ENCODE results near the gene ATAT1. TPM values are rescaled to one million over a fixed set of nuclear protein-coding genes. Genes with fewer than 3 reads are reported as not detected.
A peak's percentile ranks its signal among the peaks of the same experiment; 100 is the strongest.
"Not testable (repeated sequence)": the region's sequence is repeated elsewhere in the genome, so short reads cannot be mapped to it uniquely, and the experiment has no call there.

Gene ATAT1
- polyA plus RNA-seq, 1 donor from 2014 or later: 70.4 TPM

GRCh38 chr6:30666300-30666699 lies 39.6 kb downstream of the ATAT1 start:
- H3K9ac ChIP-seq (ENCODE audit: low read length); H3F3A ChIP-seq (ENCODE audit: insufficient read depth, low read length, poor library complexity, severe bottlenecking); H3K9me2 ChIP-seq (ENCODE audit: insufficient read depth, low read length); H2AFZ ChIP-seq (ENCODE audit: low read depth, low read length); H3K79me2 ChIP-seq (replicated peaks; ENCODE audit: insufficient read depth, low read length); H4K20me1 ChIP-seq (ENCODE audit: insufficient read depth); H3K4me3 ChIP-seq (ENCODE audit: low read length); H3K27ac ChIP-seq (ENCODE audit: low read length); H3K36me3 ChIP-seq (ENCODE audit: insufficient read depth, low read length); H3K27me3 ChIP-seq (ENCODE audit: insufficient read depth, low read depth, low read length); H3K4me2 ChIP-seq (ENCODE audit: low read length); H3K9me3 ChIP-seq (ENCODE audit: low read length): not testable (repeated sequence)

- no peaks in the 10 kb centered on the region for H3K36me3 ChIP-seq (ENCODE audit: insufficient read depth, low read length)
- no peaks in the 10 kb centered on the region for H4K20me1 ChIP-seq (ENCODE audit: insufficient read depth)
- H3K9me2 ChIP-seq (ENCODE audit: insufficient read depth, low read length): no peaks in the 10 kb centered on the region
- H2AFZ ChIP-seq (ENCODE audit: low read depth, low read length): no peak overlapping the region
- H3K9me3 ChIP-seq (ENCODE audit: low read length): no peaks in the 10 kb centered on the region
- no peak overlapping the region for H3K4me2 ChIP-seq (ENCODE audit: low read length)
- H3K27ac ChIP-seq (ENCODE audit: low read length): no peak overlapping the region
- peaks cover 8% of the 10 kb centered on the region for H3K79me2 ChIP-seq (replicated peaks; ENCODE audit: insufficient read depth, low read length)
- H3K27me3 ChIP-seq (ENCODE audit: insufficient read depth, low read depth, low read length): no peaks in the 10 kb centered on the region
- no peak overlapping the region for H3K9ac ChIP-seq (ENCODE audit: low read length)
- TF ChIP-seq POLR2AphosphoS5 (IDR thresholded peaks at IDR 0.05) (no peak), TAF1 (IDR thresholded peaks at IDR 0.05; ENCODE audit: low read depth) (no peak), CTCF (IDR thresholded peaks at IDR 0.05; ENCODE audit: poor library complexity, severe bottlenecking) (peak; percentile 36)
- no peak overlapping the region for H3K4me3 ChIP-seq (ENCODE audit: low read length)
- H3F3A ChIP-seq (ENCODE audit: insufficient read depth, low read length, poor library complexity, severe bottlenecking): no peaks in the 10 kb centered on the region
These were observed 44.3 kb downstream of the ATAT1 start for GRCh38 chr6:30670760-30671527.

- H3F3A ChIP-seq (ENCODE audit: insufficient read depth, low read length, poor library complexity, severe bottlenecking): no peaks in the 10 kb centered on the region
- H4K20me1 ChIP-seq (ENCODE audit: insufficient read depth): no peaks in the 10 kb centered on the region
- H3K9me2 ChIP-seq (ENCODE audit: insufficient read depth, low read length): no peaks in the 10 kb centered on the region
- TF ChIP-seq SMC3 (conservative IDR thresholded peaks at IDR 0.05; ENCODE audit: poor library complexity) (peak; percentile 59), RAD21 (conservative IDR thresholded peaks at IDR 0.05) (peak; percentile 49), CTCF (IDR thresholded peaks at IDR 0.05; ENCODE audit: poor library complexity, severe bottlenecking) (peak; percentile 81), EZH2 (IDR thresholded peaks at IDR 0.05; ENCODE audit: borderline replicate concordance, insufficient read depth, low read length, poor library complexity, severe bottlenecking) (no peak), EP300 (conservative IDR thresholded peaks at IDR 0.05; ENCODE audit: poor library complexity, severe bottlenecking) (no peak), MXI1 (conservative IDR thresholded peaks at IDR 0.05; ENCODE audit: poor library complexity, severe bottlenecking) (peak; percentile 88), POLR2AphosphoS5 (IDR thresholded peaks at IDR 0.05) (peak; percentile 27)
- peak within 1 kb of the TSS; percentile 80 for H3K9ac ChIP-seq (ENCODE audit: low read length)
- H2AFZ ChIP-seq (ENCODE audit: low read depth, low read length): peak within 1 kb of the TSS; percentile 57
- peak within 1 kb of the TSS; percentile 92 for H3K4me3 ChIP-seq (ENCODE audit: low read length)
- H3K9me3 ChIP-seq (ENCODE audit: low read length): no peaks in the 10 kb centered on the region
- peaks cover 8% of the 10 kb centered on the region for H3K79me2 ChIP-seq (replicated peaks; ENCODE audit: insufficient read depth, low read length)
- H3K27ac ChIP-seq (ENCODE audit: low read length): peak within 1 kb of the TSS; percentile 40
- no peaks in the 10 kb centered on the region for H3K27me3 ChIP-seq (ENCODE audit: insufficient read depth, low read depth, low read length)
- peak within 1 kb of the TSS; percentile 46 for H3K4me2 ChIP-seq (ENCODE audit: low read length)
- H3K36me3 ChIP-seq (ENCODE audit: insufficient read depth, low read length): no peaks in the 10 kb centered on the region
These were observed 46.0 kb downstream of the ATAT1 start, which contains the start of gene DHX16 for GRCh38 chr6:30672445-30673253. Gene DHX16, minus strand, starts transcription at chr6:30673006. Its CDS starts 165 bp downstream, at chr6:30672841.

Measured in neural cell (in vitro differentiated cells).